Liver (tissue), 9 donors: ENCODE results near the gene ANKRD33B. TPM values are rescaled to one million over a fixed set of nuclear protein-coding genes. Genes with fewer than 3 reads are reported as not detected.

ENCODE experiments used
- DNase-seq: peaks from one replicate; pipeline ENCODE4 v3.0.0-alpha.2; 2017; ENCODE audit warnings: low spot score
- H3K27ac ChIP-seq, 2 donors: one replicate each; pipeline ENCODE4 v1.7.0; 2013; ENCODE audit warnings: inconsistent platforms in 2 of 2, low read length in 2 of 2, control low read depth in 1 of 2, low read depth in 1 of 2, mild to moderate bottlenecking in 1 of 2
- H3K27me3 ChIP-seq, 4 donors: one replicate each; pipeline versions ENCODE4 v1.6.1 to v1.7.0; 2013; ENCODE audit warnings: low read length in 3 of 4, inconsistent platforms in 1 of 4, mild to moderate bottlenecking in 1 of 4, moderate library complexity in 1 of 4; ENCODE audit not compliant: control insufficient read depth in 4 of 4, insufficient read depth in 4 of 4
- H3K36me3 ChIP-seq, 4 donors: one replicate each; pipeline versions ENCODE4 v1.6.1 to v1.7.0; 2013; ENCODE audit warnings: low read length in 3 of 4, mild to moderate bottlenecking in 3 of 4, low read depth in 1 of 4, moderate library complexity in 1 of 4; ENCODE audit not compliant: control insufficient read depth in 4 of 4, insufficient read depth in 3 of 4
- H3K4me1 ChIP-seq, 4 donors: one replicate each; pipeline versions ENCODE4 v1.6.1 to v1.7.0; 2013; ENCODE audit warnings: low read length in 3 of 4, mild to moderate bottlenecking in 3 of 4, moderate library complexity in 1 of 4; ENCODE audit not compliant: control insufficient read depth in 4 of 4, insufficient read depth in 4 of 4
- H3K4me3 ChIP-seq, 3 donors: one replicate each; pipeline versions ENCODE4 v1.6.1 to v1.7.0; 2013; ENCODE audit warnings: low read length in 3 of 3, control low read depth in 1 of 3, low read depth in 1 of 3, mild to moderate bottlenecking in 1 of 3
- H3K9ac ChIP-seq, 2 donors: one replicate each; pipeline ENCODE4 v1.7.0; 2013; ENCODE audit warnings: low read length in 2 of 2, mild to moderate bottlenecking in 2 of 2, moderate library complexity in 2 of 2, control low read depth in 1 of 2, low read depth in 1 of 2
- H3K9me3 ChIP-seq, 4 donors: one replicate each; pipeline versions ENCODE4 v1.6.1 to v1.7.0; 2013; ENCODE audit warnings: low read length in 3 of 4; ENCODE audit not compliant: control insufficient read depth in 4 of 4
- CTCF ChIP-seq: fragments of 150-350 bp; IDR thresholded peaks from 2 replicates; pipeline ENCODE4 v1.5.1; 2017; ENCODE audit warnings: improper control_type of control experiment, low read depth, low read length; ENCODE audit not compliant: missing input control
- FOXA1 ChIP-seq: IDR thresholded peaks from 2 replicates; pipeline ENCODE4 v1.6.1; 2016; ENCODE audit warnings: antibody characterized with exemption
- FOXA2 ChIP-seq: IDR thresholded peaks from 2 replicates; pipeline ENCODE4 v1.6.1; 2016; ENCODE audit warnings: antibody characterized with exemption
- GABPA ChIP-seq, 2 donors: IDR thresholded peaks in 1 of 2; conservative IDR thresholded peaks in 1 of 2; 2 replicates each; pipeline ENCODE4 v1.6.1; 2016; ENCODE audit warnings: antibody characterized with exemption in 2 of 2, mild to moderate bottlenecking in 1 of 2, moderate library complexity in 1 of 2
- HNF4G ChIP-seq: IDR thresholded peaks from 2 replicates; pipeline ENCODE4 v1.6.1; 2016; ENCODE audit warnings: antibody characterized with exemption
- JUND ChIP-seq, 2 donors: IDR thresholded peaks; 2 replicates each; pipeline ENCODE4 v1.6.1; 2016; ENCODE audit warnings: antibody characterized with exemption in 2 of 2
- NR2F2 ChIP-seq: IDR thresholded peaks from 2 replicates; pipeline ENCODE4 v1.6.1; 2016; ENCODE audit warnings: antibody characterized with exemption
- RAD21 ChIP-seq, 2 donors: IDR thresholded peaks; 2 replicates each; pipeline ENCODE4 v1.6.1; 2016; ENCODE audit warnings: antibody characterized with exemption in 2 of 2, mild to moderate bottlenecking in 2 of 2
- REST ChIP-seq: IDR thresholded peaks from 2 replicates; pipeline ENCODE4 v1.6.1; 2016; ENCODE audit warnings: antibody characterized with exemption, mild to moderate bottlenecking
- RXRA ChIP-seq, 2 donors: IDR thresholded peaks; 2 replicates each; pipeline ENCODE4 v1.6.1; 2017 to 2018; ENCODE audit warnings: antibody characterized with exemption in 2 of 2, mild to moderate bottlenecking in 1 of 2
- SP1 ChIP-seq: IDR thresholded peaks from 2 replicates; pipeline ENCODE4 v1.6.1; 2018; ENCODE audit warnings: antibody characterized with exemption, mild to moderate bottlenecking
- TAF1 ChIP-seq: conservative IDR thresholded peaks from 2 replicates; pipeline ENCODE4 v1.6.1; 2016; ENCODE audit warnings: antibody characterized with exemption, mild to moderate bottlenecking
- YY1 ChIP-seq: IDR thresholded peaks from 2 replicates; pipeline ENCODE4 v1.6.1; 2016; ENCODE audit warnings: antibody characterized with exemption, mild to moderate bottlenecking
- WGBS: extraction: QIAGEN DNeasy Blood & Tissue Kit; methylation state at CpG from one replicate; pipeline ENCODE4 v1.1.7; 2013; 5-methylcytosine and 5-hydroxymethylcytosine counted together
- polyA plus RNA-seq, 2 donors: library from polyadenylated mRNA; stranded (reverse) in 1 of 2; unstranded in 1 of 2; fragments of 200-250 nt in 1 of 2; fragments of >200 nt in 1 of 2; fragmentation: Nextera tagmentation in 1 of 2; extraction: Ambion mirVana in 1 of 2; gene quantifications; one replicate each; pipeline versions ENCODE4 v1.2.1 to v1.2.3, GENCODE V29; 2013 to 2015
- total RNA-seq, 2 donors: library from RNA; depleted of rRNA; stranded (reverse); fragments of >200 nt; gene quantifications; one replicate each; pipeline ENCODE4 v1.2.3, GENCODE V29; 2014
- TF ChIP-seq, protein P1 (sequence below): IDR thresholded peaks from 2 replicates; pipeline ENCODE4 v1.6.1; 2016; ENCODE audit warnings: antibody characterized with exemption
- TF ChIP-seq, protein P2 (sequence below): IDR thresholded peaks from 2 replicates; pipeline ENCODE4 v1.6.1; 2016; ENCODE audit warnings: antibody characterized with exemption
- TF ChIP-seq, protein P3 (sequence below): IDR thresholded peaks from 2 replicates; pipeline ENCODE4 v1.6.1; 2016; ENCODE audit warnings: antibody characterized with exemption
- donor health status: healthy.
- donor health status: healthy.
- donor health status: healthy.
- donor health status: healthy.
- donor health status: healthy.

The ANKRD33B gene
- total and polyA plus RNA-seq, 4 donors, result 0.09 to 1.9 (median 0.25) TPM; not detected in 1

GRCh38 chr5:10515492-10515891 is 48.4 kb upstream of the ANKRD33B start:
- H3K36me3 ChIP-seq, result no peaks in the 10 kb centered on the region
- no peak overlapping the region for H3K9ac ChIP-seq
- no peak overlapping the region for H3K27ac ChIP-seq
- H3K9me3 ChIP-seq, result no peaks in the 10 kb centered on the region
- no peak overlapping the region for H3K4me3 ChIP-seq
- DNase-seq, result no peak
- H3K4me1 ChIP-seq, result no peaks in the 10 kb centered on the region
- WGBS, result 72% methylated on average over 2 of the region's 2 CpGs
- TF ChIP-seq JUND (IDR thresholded peaks at IDR 0.05) (no peak), TAF1 (no peak)
- no peaks in the 10 kb centered on the region for H3K27me3 ChIP-seq

- Histone ChIP-seq H3K27ac (no peak overlapping the region), H3K9me3 (peaks cover 0 to 4% (median 0%) of the 10 kb centered on the region in 4 donors), H3K4me1 (no peaks in the 10 kb centered on the region), H3K36me3 (no peaks in the 10 kb centered on the region), H3K27me3 (no peaks in the 10 kb centered on the region), H3K9ac (no peak overlapping the region), H3K4me3 (no peak overlapping the region)
- 81% methylated on average over 2 of the region's 2 CpGs for WGBS
- DNase-seq, result no peak
- TF ChIP-seq FOXA2, result no peak
- TF ChIP-seq, protein P1, sequence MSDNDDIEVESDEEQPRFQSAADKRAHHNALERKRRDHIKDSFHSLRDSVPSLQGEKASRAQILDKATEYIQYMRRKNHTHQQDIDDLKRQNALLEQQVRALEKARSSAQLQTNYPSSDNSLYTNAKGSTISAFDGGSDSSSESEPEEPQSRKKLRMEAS, result no peak
- TF ChIP-seq TAF1, result no peak
- TF ChIP-seq RXRA (IDR thresholded peaks at IDR 0.05), result no peak
- no peak for TF ChIP-seq RAD21 (IDR thresholded peaks at IDR 0.05)
- TF ChIP-seq NR2F2, result no peak
- TF ChIP-seq, protein P2, sequence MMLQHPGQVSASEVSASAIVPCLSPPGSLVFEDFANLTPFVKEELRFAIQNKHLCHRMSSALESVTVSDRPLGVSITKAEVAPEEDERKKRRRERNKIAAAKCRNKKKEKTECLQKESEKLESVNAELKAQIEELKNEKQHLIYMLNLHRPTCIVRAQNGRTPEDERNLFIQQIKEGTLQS, result no peak
- TF ChIP-seq JUND (IDR thresholded peaks at IDR 0.05), result no peak
- no peak for TF ChIP-seq HNF4G
- no peak for TF ChIP-seq CTCF
- no peak for TF ChIP-seq GABPA (IDR thresholded peaks at IDR 0.05 in 1 of 2, conservative IDR thresholded peaks at IDR 0.05 in 1 of 2)
- no peak for TF ChIP-seq FOXA1
- TF ChIP-seq, protein P3, sequence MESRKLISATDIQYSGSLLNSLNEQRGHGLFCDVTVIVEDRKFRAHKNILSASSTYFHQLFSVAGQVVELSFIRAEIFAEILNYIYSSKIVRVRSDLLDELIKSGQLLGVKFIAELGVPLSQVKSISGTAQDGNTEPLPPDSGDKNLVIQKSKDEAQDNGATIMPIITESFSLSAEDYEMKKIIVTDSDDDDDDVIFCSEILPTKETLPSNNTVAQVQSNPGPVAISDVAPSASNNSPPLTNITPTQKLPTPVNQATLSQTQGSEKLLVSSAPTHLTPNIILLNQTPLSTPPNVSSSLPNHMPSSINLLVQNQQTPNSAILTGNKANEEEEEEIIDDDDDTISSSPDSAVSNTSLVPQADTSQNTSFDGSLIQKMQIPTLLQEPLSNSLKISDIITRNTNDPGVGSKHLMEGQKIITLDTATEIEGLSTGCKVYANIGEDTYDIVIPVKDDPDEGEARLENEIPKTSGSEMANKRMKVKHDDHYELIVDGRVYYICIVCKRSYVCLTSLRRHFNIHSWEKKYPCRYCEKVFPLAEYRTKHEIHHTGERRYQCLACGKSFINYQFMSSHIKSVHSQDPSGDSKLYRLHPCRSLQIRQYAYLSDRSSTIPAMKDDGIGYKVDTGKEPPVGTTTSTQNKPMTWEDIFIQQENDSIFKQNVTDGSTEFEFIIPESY, result no peak
- no peak for TF ChIP-seq SP1
- no peak for TF ChIP-seq YY1
- no peak for TF ChIP-seq REST
Observed at GRCh38 chr5:10518347-10518746, 45.5 kb upstream of the ANKRD33B start.
